CD4-positive, alpha-beta T cell (primary cell): ENCODE results near the gene LTN1. TPM values are rescaled to one million over a fixed set of nuclear protein-coding genes. Genes with fewer than 3 reads are reported as not detected.
A peak's percentile ranks its signal among the peaks of the same experiment; 100 is the strongest.
"Not testable (repeated sequence)": the region's sequence is repeated elsewhere in the genome, so short reads cannot be mapped to it uniquely, and the experiment has no call there.

Experiments
- ATAC-seq: fragments of 200-7000 bp; cut with Tn5 transposase; one replicate; pipeline ENCODE4 v1.10.0; 2022; ENCODE audit warnings: mild to moderate bottlenecking; ENCODE audit not compliant: poor library complexity
- CTCF ChIA-PET: fragments of 350-600 bp; sonication (Branson Sonifier 250); formaldehyde crosslinking; loops from one replicate; lab custom pipeline; 2021; ENCODE audit warnings: antibody characterized with exemption, inconsistent platforms; lab: Charles Lee
- POLR2A ChIA-PET: fragments of 350-600 bp; sonication (Branson Sonifier 250); formaldehyde crosslinking; loops from one replicate; lab custom pipeline; 2021; ENCODE audit warnings: antibody characterized with exemption, inconsistent platforms; lab: Charles Lee
- DNase-seq, 14 experiments: peaks; one replicate each; pipeline ENCODE4 v3.0.0-alpha.2; 2013 to 2020; ENCODE audit warnings: mixed read lengths in 2 of 14
- H3K27ac ChIP-seq, 2 donors: one replicate each; pipeline versions ENCODE4 v1.5.1 to v1.7.0; 2013; ENCODE audit warnings: low read length in 2 of 2, low read depth in 1 of 2, mild to moderate bottlenecking in 1 of 2
- H3K27me3 ChIP-seq, 2 experiments: 1 replicate in 1 of 2; 2 replicates in 1 of 2; pipeline versions ENCODE4 v1.6.1 to v1.7.0; 2013; ENCODE audit warnings: low read length in 2 of 2, control low read depth in 1 of 2, mild to moderate bottlenecking in 1 of 2, moderate library complexity in 1 of 2; ENCODE audit not compliant: insufficient read depth in 2 of 2, control insufficient read depth in 1 of 2
- H3K36me3 ChIP-seq: one replicate; pipeline ENCODE4 v1.6.1; 2013; ENCODE audit warnings: low read length, control low read depth; ENCODE audit not compliant: insufficient read depth
- H3K4me1 ChIP-seq: one replicate; pipeline ENCODE4 v1.6.1; 2013; ENCODE audit warnings: low read length, control low read depth; ENCODE audit not compliant: insufficient read depth
- H3K4me3 ChIP-seq: one replicate; pipeline ENCODE4 v1.5.1; 2013; ENCODE audit warnings: mild to moderate bottlenecking, low read length, moderate library complexity
- H3K9me3 ChIP-seq, 2 experiments: 1 replicate in 1 of 2; 2 replicates in 1 of 2; pipeline versions ENCODE4 v1.6.1 to v1.7.0; 2013; ENCODE audit warnings: low read length in 2 of 2, mild to moderate bottlenecking in 2 of 2, control low read depth in 1 of 2, moderate library complexity in 1 of 2; ENCODE audit not compliant: control insufficient read depth in 1 of 2, insufficient read depth in 1 of 2
- H3K27ac Mint-ChIP-seq: one replicate; pipeline ENCODE4 v1.8.0; 2020; ENCODE audit warnings: mixed read lengths
- H3K27me3 Mint-ChIP-seq: one replicate; pipeline ENCODE4 v1.8.0; 2021; ENCODE audit warnings: mixed read lengths
- H3K36me3 Mint-ChIP-seq: one replicate; pipeline ENCODE4 v1.8.0; 2021; ENCODE audit warnings: low read depth, mixed read lengths
- H3K4me1 Mint-ChIP-seq: one replicate; pipeline ENCODE4 v1.8.0; 2021; ENCODE audit warnings: low read depth, mixed read lengths
- H3K4me3 Mint-ChIP-seq: one replicate; pipeline ENCODE4 v1.8.0; 2020; ENCODE audit warnings: mild to moderate bottlenecking, mixed read lengths
- H3K9me3 Mint-ChIP-seq: one replicate; pipeline ENCODE4 v1.8.0; 2020; ENCODE audit warnings: mixed read lengths
- intact Hi-C, 2 experiments: fragments of 100-400 bp; cut with DNase I in 1 of 2; cut with micrococcal nuclease in 1 of 2; formaldehyde crosslinking; loops; one replicate each; pipeline versions ENCODE4 v1.15.1 to v1.9.0; 2023 to 2025; cut with DNase I, micrococcal nuclease
- total RNA-seq, 174 experiments: library from RNA in 2 of 174; stranded (reverse) in 2 of 174; gene quantifications; one replicate each; pipeline ENCODE4 v1.2.3 and lab custom pipeline; 2021 to 2026
- TF ChIP-seq, protein P1 (sequence below): fragments of 200-600 bp; IDR thresholded peaks from one replicate; pipeline ENCODE4 v1.8.0; 2022; ENCODE audit warnings: antibody characterized with exemption, mild to moderate bottlenecking

Gene LTN1
- total RNA-seq, 2 experiments from 2014 or later, result 23.6 to 24.3 TPM

DNA sequence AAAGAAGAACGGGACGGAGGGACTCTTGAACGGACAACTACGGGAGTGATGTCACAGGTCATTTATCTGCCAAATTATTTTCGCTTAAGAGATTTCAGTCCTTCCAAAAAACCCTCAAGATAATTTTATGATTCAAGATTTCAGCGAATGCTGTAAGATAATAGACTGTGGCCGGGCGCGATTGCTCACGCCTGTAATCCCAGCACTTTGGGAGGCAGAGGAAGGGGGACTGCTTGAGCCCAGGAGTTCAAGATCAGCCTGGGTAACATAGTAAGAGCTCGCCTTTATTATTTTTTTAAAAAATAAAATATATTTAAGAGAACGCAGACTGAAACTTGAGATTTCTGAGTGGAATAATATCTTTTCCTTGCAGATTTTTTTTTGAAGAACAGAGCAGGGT is 25.9 kb upstream of the LTN1 start:
- Mint-ChIP-seq H3K9me3 (no peaks in the 10 kb centered on the region), H3K27me3 (no peaks in the 10 kb centered on the region), H3K36me3 (peaks cover 7% of the 10 kb centered on the region), H3K4me1 (peaks cover 35% of the 10 kb centered on the region), H3K27ac (peak overlapping the region; percentile 93), H3K4me3 (peak overlapping the region; percentile 92)
- peak; percentile 7 for ATAC-seq
- intact Hi-C loops, result loop anchor here in 1 of 2 experiments (2.0 kb wide), 1 partner anchor 14 kb away; no protein-coding TSS in a partner anchor
- H3K4me3 ChIP-seq, result peak overlapping the region; percentile 94
- H3K27me3 ChIP-seq, result no peaks in the 10 kb centered on the region
- H3K36me3 ChIP-seq, result no peaks in the 10 kb centered on the region
- TF ChIP-seq, protein P1, sequence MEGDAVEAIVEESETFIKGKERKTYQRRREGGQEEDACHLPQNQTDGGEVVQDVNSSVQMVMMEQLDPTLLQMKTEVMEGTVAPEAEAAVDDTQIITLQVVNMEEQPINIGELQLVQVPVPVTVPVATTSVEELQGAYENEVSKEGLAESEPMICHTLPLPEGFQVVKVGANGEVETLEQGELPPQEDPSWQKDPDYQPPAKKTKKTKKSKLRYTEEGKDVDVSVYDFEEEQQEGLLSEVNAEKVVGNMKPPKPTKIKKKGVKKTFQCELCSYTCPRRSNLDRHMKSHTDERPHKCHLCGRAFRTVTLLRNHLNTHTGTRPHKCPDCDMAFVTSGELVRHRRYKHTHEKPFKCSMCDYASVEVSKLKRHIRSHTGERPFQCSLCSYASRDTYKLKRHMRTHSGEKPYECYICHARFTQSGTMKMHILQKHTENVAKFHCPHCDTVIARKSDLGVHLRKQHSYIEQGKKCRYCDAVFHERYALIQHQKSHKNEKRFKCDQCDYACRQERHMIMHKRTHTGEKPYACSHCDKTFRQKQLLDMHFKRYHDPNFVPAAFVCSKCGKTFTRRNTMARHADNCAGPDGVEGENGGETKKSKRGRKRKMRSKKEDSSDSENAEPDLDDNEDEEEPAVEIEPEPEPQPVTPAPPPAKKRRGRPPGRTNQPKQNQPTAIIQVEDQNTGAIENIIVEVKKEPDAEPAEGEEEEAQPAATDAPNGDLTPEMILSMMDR, result no peak
- ChIA-PET POLR2A (interaction anchor here (1.1 to 14.8 kb wide), 7 partner anchors 10 to 431 kb away, joined by 3 to 479 read pairs (median 7); partner anchors contain the start of genes CCT8 and LTN1), CTCF (interaction anchor here (0.9 to 1.0 kb wide), 2 partner anchors 13 to 26 kb away, joined by 3 read pairs; partner anchors contain the start of gene LTN1)
- H3K27ac ChIP-seq, result peak overlapping the region; percentile 82 to 85
- H3K4me1 ChIP-seq, result peaks cover 40% of the 10 kb centered on the region
- no peaks in the 10 kb centered on the region for H3K9me3 ChIP-seq
- peak in 1 of 14 experiments; percentile 16 for DNase-seq

DNA sequence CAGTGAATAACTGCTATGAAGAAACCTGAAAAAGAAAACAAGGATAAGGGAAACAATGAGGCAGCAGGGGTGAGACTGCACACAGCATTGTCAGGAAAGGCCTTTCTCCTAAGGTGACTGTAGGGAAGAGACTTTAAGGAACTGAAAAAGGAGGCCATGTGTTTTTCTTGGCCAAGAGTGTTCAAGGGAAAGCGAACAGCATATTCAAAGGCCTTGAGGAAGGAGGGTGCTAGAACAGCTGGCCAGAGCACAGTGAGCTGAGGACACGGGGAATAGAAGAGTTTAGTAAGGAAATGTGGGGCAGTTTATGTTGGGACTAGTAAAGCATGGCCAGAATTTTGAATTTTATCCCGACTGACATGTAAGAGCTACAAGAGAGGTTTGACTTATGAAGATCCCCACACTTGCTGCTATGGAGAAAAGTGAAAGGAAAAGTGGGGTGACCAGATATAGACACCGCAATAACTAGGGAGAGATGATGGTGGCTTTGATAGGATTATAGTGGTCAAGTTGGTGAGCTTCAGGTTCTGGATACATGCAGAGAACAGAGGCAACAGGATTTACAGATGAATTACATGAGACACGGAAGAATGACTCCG is 25.1 kb upstream of the LTN1 start:
- H3K36me3 Mint-ChIP-seq, result peaks cover 7% of the 10 kb centered on the region
- intact Hi-C loops, result loop anchor here in 1 of 2 experiments (2.0 kb wide), 1 partner anchor 13 kb away; no protein-coding TSS in a partner anchor
- peaks cover 32% of the 10 kb centered on the region for H3K4me1 ChIP-seq
- H3K36me3 ChIP-seq, result no peaks in the 10 kb centered on the region
- H3K4me1 Mint-ChIP-seq, result peaks cover 30% of the 10 kb centered on the region
- ChIA-PET CTCF (no interaction called here), POLR2A (interaction anchor here (0.6 to 14.8 kb wide), 5 partner anchors 9 to 133 kb away, joined by 3 to 479 read pairs (median 7); partner anchors contain the start of gene LTN1)
- TF ChIP-seq, protein P1, result no peak
- no peak overlapping the region for H3K27ac ChIP-seq
- H3K27me3 ChIP-seq, result no peaks in the 10 kb centered on the region
- H3K27ac Mint-ChIP-seq, result peak overlapping the region; percentile 79
- no peaks in the 10 kb centered on the region for H3K9me3 ChIP-seq
- peak overlapping the region; percentile 92 for H3K4me3 Mint-ChIP-seq
- H3K27me3 Mint-ChIP-seq, result no peaks in the 10 kb centered on the region
- ATAC-seq, result no peak
- no peaks in the 10 kb centered on the region for H3K9me3 Mint-ChIP-seq
- DNase-seq, result peak in 1 of 14 experiments; percentile 23
- peak overlapping the region; percentile 94 for H3K4me3 ChIP-seq

DNA sequence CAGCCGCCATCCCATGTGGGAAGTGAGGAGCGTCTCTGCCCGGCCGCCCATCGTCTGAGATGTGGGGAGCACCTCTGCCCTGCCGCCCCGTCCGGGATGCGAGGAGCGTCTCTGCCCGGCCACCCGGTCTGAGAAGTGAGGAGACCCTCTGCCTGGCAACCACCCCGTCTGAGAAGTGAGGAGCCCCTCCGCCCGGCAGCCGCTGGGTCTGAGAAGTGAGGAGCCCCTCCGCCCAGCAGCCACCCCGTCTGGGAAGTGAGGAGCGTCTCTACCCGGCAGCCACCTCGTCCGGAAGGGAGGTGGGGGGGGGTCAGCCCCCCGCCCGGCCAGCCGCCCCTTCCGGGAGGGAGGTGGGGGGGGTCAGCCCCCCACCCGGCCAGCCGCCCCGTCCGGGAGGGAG is 18.6 kb upstream of the LTN1 start:
- POLR2A ChIA-PET, H3K4me3 Mint-ChIP-seq, H3K4me1 ChIP-seq, DNase-seq, H3K27ac ChIP-seq, H3K27ac Mint-ChIP-seq, H3K27me3 ChIP-seq, intact Hi-C loops, H3K27me3 Mint-ChIP-seq, H3K9me3 Mint-ChIP-seq, H3K4me1 Mint-ChIP-seq, CTCF ChIA-PET, H3K36me3 ChIP-seq, H3K9me3 ChIP-seq, ATAC-seq, H3K4me3 ChIP-seq: not testable (repeated sequence)
- H3K36me3 Mint-ChIP-seq, result peaks cover 13% of the 10 kb centered on the region
